Measurements from ENCODE around the gene KAZALD1. TPM values are rescaled to one million over a fixed set of nuclear protein-coding genes. Genes with fewer than 3 reads are reported as not detected.

The KAZALD1 gene
- total and polyA plus RNA-seq, 7 donors: 0.49 to 40.2 (median 3.9) TPM

DNA sequence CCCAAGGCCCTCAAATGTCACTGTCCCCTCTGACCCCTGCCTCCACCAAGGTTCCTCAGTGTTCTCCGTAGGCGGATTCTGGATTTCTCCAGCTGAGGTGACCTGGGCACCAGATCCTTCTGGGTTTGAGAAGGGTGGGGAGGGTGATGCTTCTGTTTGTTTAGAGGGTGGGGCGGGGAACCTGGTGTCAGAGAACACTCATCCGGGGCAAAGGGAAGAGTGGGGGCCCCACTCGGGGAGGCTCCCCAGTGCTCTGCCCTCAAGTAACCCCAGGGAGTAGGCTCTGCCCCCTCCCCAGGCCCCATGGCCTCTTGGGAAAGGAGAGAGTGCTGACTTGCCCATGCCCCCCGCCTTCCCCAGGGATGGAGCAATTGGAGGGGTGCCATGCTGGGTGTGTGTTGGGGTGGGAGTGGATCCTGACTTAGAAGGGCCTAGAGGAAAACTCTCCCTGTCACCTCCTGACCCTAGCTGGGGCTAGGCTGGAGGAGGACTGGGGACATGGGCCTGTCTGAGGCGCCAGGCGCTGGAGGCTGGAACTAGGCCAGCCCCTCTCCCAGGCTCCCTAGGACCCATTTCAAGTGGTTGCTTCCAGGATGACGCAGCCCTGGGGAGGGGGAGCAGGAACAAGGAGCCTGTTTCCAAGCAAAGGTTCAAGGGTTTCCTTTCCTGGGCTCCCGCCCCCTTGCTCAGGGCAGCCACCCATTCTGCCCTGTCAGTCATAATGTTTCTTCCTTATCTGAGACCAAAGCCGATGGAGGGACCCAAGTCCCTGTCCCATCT, 27.9 kb downstream of the KAZALD1 start:
- DNase-seq: no peak
- Histone ChIP-seq H3K9me3 (no peaks in the 10 kb centered on the region), H3K4me1 (no peaks in the 10 kb centered on the region), H3K4me3 (no peak overlapping the region), H3K27ac (no peak overlapping the region), H3K36me3 (no peaks in the 10 kb centered on the region), H3K27me3 (peaks cover 5 to 95% (median 47%) of the 10 kb centered on the region in 3 donors)
- 53 to 76% methylated on average over 11 of the region's 11 CpGs for WGBS, 2 donors
- intact Hi-C loops (cut with DNase I): no loop called here
- TF ChIP-seq POLR2AphosphoS5 (IDR thresholded peaks at IDR 0.05): no peak
- no peak for TF ChIP-seq POLR2A (IDR thresholded peaks at IDR 0.05)
- no peak for TF ChIP-seq EP300 (IDR thresholded peaks at IDR 0.05)
- TF ChIP-seq, protein P1, sequence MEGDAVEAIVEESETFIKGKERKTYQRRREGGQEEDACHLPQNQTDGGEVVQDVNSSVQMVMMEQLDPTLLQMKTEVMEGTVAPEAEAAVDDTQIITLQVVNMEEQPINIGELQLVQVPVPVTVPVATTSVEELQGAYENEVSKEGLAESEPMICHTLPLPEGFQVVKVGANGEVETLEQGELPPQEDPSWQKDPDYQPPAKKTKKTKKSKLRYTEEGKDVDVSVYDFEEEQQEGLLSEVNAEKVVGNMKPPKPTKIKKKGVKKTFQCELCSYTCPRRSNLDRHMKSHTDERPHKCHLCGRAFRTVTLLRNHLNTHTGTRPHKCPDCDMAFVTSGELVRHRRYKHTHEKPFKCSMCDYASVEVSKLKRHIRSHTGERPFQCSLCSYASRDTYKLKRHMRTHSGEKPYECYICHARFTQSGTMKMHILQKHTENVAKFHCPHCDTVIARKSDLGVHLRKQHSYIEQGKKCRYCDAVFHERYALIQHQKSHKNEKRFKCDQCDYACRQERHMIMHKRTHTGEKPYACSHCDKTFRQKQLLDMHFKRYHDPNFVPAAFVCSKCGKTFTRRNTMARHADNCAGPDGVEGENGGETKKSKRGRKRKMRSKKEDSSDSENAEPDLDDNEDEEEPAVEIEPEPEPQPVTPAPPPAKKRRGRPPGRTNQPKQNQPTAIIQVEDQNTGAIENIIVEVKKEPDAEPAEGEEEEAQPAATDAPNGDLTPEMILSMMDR (IDR thresholded peaks at IDR 0.05): no peak

DNA sequence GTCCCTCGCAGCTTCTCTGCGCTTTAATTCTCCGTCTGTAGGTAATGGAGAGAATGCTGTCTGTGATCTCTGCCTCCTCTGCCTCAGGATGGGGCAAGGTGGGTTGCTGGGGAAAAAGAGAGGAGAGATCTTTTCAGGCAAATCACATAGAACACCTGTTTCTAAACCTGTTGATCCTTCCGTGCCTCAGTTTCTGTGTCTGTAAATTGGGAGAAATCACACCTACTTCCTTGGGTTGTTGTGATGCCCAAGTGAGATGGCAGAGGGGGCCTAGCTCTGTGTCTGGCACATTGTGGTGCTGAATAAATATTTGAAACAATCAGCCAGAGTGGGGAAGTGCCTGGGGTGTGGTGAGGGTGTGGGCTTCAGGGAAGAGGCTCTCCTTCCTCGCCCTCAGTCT, 28.8 kb downstream of the KAZALD1 start:
- no peak overlapping the region for H3K4me3 ChIP-seq
- H3K4me1 ChIP-seq: no peaks in the 10 kb centered on the region
- 80 to 88% methylated on average over 5 of the region's 5 CpGs for WGBS, 2 donors
- no peaks in the 10 kb centered on the region for H3K9me3 ChIP-seq
- H3K27ac ChIP-seq: no peak overlapping the region
- no peaks in the 10 kb centered on the region for H3K36me3 ChIP-seq
- no peak for DNase-seq
- TF ChIP-seq, protein P1 (IDR thresholded peaks at IDR 0.05): no peak
- TF ChIP-seq POLR2A (IDR thresholded peaks at IDR 0.05) (no peak), EP300 (IDR thresholded peaks at IDR 0.05) (no peak), POLR2AphosphoS5 (IDR thresholded peaks at IDR 0.05) (no peak)
- peaks cover 5 to 96% (median 56%) of the 10 kb centered on the region in 3 donors for H3K27me3 ChIP-seq
- intact Hi-C loops (cut with DNase I): no loop called here

DNA sequence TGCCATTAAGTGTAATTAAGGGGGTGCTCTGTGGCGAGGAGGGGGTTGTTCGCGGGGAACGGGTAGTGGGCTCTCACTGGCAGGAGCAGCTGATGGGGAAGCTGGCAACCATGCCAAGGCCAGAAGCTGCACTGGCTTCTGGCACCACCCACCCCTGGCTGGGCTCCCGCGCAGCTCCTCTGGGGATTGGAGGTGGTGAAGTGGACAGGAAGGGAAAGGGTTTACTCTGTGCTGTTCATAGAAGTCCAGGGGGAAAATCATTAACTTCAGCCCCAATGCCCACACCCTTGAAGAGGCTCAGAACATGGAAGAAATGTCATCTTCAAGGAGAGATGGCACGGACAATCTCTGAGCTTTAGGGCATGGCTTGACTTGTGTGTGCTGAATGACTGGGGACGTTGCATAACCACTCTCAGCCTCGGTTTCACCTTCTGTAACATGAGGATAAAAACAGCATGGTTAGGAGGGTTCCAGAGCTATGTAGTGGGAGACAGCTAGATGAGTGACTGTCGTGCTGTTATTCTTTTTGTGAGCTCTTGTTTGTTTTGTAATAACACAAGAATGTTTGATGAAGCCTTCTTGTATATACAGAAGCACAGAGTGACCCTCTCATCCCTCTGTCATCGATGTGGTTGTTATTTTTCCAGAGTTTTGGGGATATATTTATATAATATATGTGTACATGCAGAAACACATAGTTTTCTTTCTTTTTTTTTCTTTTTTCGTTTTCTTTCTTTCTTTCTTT, 29.9 kb downstream of the KAZALD1 start:
- Histone ChIP-seq H3K4me3 (no peak overlapping the region), H3K36me3 (no peaks in the 10 kb centered on the region), H3K27me3 (peaks cover 5 to 98% (median 63%) of the 10 kb centered on the region in 3 donors), H3K27ac (no peak overlapping the region), H3K9me3 (no peaks in the 10 kb centered on the region), H3K4me1 (no peaks in the 10 kb centered on the region)
- TF ChIP-seq POLR2A (IDR thresholded peaks at IDR 0.05) (no peak), POLR2AphosphoS5 (IDR thresholded peaks at IDR 0.05) (no peak), EP300 (IDR thresholded peaks at IDR 0.05) (no peak)
- TF ChIP-seq, protein P1 (IDR thresholded peaks at IDR 0.05): no peak
- intact Hi-C loops (cut with DNase I): no loop called here
- 35 to 61% methylated on average over 12 of the region's 12 CpGs for WGBS, 2 donors
- no peak for DNase-seq

DNA sequence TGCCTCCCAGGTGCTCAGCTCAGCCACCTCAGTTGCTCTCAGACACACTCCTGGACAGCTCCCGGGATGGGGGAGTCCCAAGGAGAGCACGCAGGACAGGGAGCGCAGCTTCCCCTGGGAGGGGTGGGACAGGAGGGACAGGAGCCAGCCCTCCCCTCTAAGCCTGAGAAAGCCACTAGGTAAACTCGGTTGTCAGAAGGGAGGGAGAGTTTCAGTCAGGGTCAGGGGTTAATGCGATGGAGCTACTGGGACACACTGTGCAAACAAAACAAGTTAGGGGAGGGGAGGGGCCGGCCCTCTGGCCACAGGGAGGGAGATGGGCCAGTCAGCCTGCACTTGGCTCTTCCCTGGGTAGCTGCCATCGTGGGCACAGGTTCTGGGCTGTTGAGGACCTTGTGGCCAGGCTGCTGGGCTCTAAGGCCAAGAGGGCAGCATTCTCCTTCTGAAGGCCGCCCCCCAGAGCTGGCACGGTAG, 31.1 kb downstream of the KAZALD1 start:
- no peaks in the 10 kb centered on the region for H3K36me3 ChIP-seq
- H3K27ac ChIP-seq: no peak overlapping the region
- no peak for DNase-seq
- no peaks in the 10 kb centered on the region for H3K9me3 ChIP-seq
- no peak overlapping the region for H3K4me3 ChIP-seq
- intact Hi-C loops (cut with DNase I): no loop called here
- 38 to 46% methylated on average over 9 of the region's 9 CpGs for WGBS, 2 donors
- peaks cover 5 to 97% (median 53%) of the 10 kb centered on the region in 3 donors for H3K27me3 ChIP-seq
- no peaks in the 10 kb centered on the region for H3K4me1 ChIP-seq
- TF ChIP-seq POLR2A (IDR thresholded peaks at IDR 0.05): no peak
- TF ChIP-seq, protein P1 (IDR thresholded peaks at IDR 0.05): no peak
- no peak for TF ChIP-seq EP300 (IDR thresholded peaks at IDR 0.05)
- TF ChIP-seq POLR2AphosphoS5 (IDR thresholded peaks at IDR 0.05): no peak

Data from sigmoid colon (tissue), 7 donors.